Smooth muscle cell of the umbilical artery (primary cell): ENCODE measurements around the gene ORC5. TPM values are rescaled to one million over a fixed set of nuclear protein-coding genes. Genes with fewer than 3 reads are reported as not detected.

Experiments used
- total RNA-seq: library from RNA; depleted of rRNA; stranded (reverse); fragments of >200 nt; gene quantifications from 2 replicates; pipeline ENCODE4 v1.2.3, GENCODE V29; 2014

The ORC5 gene
- 19.3 and 108 TPM in 2 replicates for total RNA-seq

DNA sequence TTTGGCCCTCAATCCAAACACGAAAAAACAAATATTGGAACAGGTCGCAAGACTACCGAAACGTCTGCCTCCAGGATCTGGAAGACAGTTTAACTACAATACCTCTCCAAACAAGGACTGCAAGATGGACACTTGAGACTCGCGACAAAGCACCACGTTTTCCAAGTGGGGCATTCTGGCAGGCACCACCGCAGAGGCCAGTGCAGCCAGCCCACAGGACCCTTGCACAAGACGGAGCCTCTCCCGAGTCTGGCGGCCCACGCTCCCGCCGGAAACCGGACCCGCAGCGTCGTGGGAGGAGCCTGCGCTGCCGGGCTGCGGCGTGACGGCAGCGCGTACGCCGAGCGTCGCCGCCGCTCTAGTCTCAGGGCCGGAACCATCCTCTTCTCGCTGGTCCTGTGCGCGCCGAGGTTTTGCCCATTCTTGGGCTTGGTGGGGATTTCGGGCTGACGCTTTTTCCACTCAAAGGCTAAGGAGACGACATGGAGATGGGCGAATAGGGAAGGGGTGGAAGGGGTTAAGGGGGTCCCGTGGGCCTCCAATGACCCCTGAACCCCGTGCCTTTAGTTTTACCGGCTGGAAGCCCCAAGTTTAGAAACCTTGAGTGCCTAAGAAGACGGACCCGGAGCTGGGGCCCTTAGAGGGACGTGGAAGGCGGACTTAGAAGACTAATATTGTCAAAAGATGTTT lies at the start of gene ORC5:
Gene ORC5, minus strand, starts transcription at position 283 of the 690 bp plus-strand sequence. Its CDS starts 109 bp downstream, at position 174.

Other genes with a start within 250 kb of the ORC5 start
- gene RELN, start 218.4 kb downstream of the ORC5 start, total RNA-seq = under 0.01 and 0.89 TPM in 2 replicates
- gene LHFPL3, start 120.6 kb upstream of the ORC5 start, total RNA-seq = not detected in 2 replicates